ENCODE results near the gene TFG.

Gene TFG

GRCh38 chr3:100782348-100782747 lies 73.1 kb downstream of the TFG start:
- DNase-seq (ENCODE audit: low read depth, low spot score) = no peak
- H3K27ac ChIP-seq = no peak overlapping the region

- DNase-seq (ENCODE audit: low read depth, low spot score) = no peak
- H3K27ac ChIP-seq = no peak overlapping the region
Observed at GRCh38 chr3:100782906-100783305, 73.6 kb downstream of the TFG start.

- H3K27ac ChIP-seq = no peak overlapping the region
- no peak for DNase-seq (ENCODE audit: low read depth, low spot score)
Observed at GRCh38 chr3:100783619-100784018, 74.3 kb downstream of the TFG start.

- H3K27ac ChIP-seq = no peak overlapping the region
- no peak for DNase-seq (ENCODE audit: low read depth, low spot score)
Observed at GRCh38 chr3:100789579-100789978, 80.3 kb downstream of the TFG start.

GRCh38 chr3:100796556-100796955 lies 87.3 kb downstream of the TFG start:
- H3K27ac ChIP-seq = no peak overlapping the region
- no peak for DNase-seq (ENCODE audit: low read depth, low spot score)

GRCh38 chr3:100798012-100798411 lies 88.7 kb downstream of the TFG start:
- H3K27ac ChIP-seq = no peak overlapping the region
- DNase-seq (ENCODE audit: low read depth, low spot score) = no peak
